Kidney (tissue), 14 donors: ENCODE results near the gene IFRD2. TPM values are rescaled to one million over a fixed set of nuclear protein-coding genes. Genes with fewer than 3 reads are reported as not detected.
A peak's percentile ranks its signal among the peaks of the same experiment; 100 is the strongest.

Source experiments
- DNase-seq, 5 donors: peaks; one replicate each; pipeline ENCODE4 v3.0.0-alpha.2; 2013 to 2020
- FAIRE-seq: peaks from 2 replicates; lab custom pipeline; 2012; peaks lifted over from hg19 to GRCh38; lab: Jason Lieb, UNC
- H3K27ac ChIP-seq, 2 donors: one replicate each; pipeline ENCODE4 v1.7.0; 2013; ENCODE audit warnings: low read depth in 2 of 2, low read length in 2 of 2, inconsistent platforms in 1 of 2
- H3K27me3 ChIP-seq: one replicate; pipeline ENCODE4 v1.7.1; 2013; ENCODE audit warnings: low read length, inconsistent platforms; ENCODE audit not compliant: control insufficient read depth, insufficient read depth
- H3K36me3 ChIP-seq, 3 donors: one replicate each; pipeline versions ENCODE4 v1.7.0 to v1.7.1; 2013; ENCODE audit warnings: low read length in 3 of 3, control low read depth in 1 of 3, inconsistent platforms in 1 of 3; ENCODE audit not compliant: insufficient read depth in 3 of 3, control insufficient read depth in 2 of 3
- H3K4me1 ChIP-seq, 3 donors: one replicate each; pipeline versions ENCODE4 v1.7.0 to v1.7.1; 2013; ENCODE audit warnings: low read length in 3 of 3, inconsistent platforms in 1 of 3, low read depth in 1 of 3; ENCODE audit not compliant: control insufficient read depth in 2 of 3, insufficient read depth in 2 of 3
- H3K4me3 ChIP-seq, 3 donors: one replicate each; pipeline versions ENCODE4 v1.7.0 to v1.8.1; 2013; ENCODE audit warnings: low read length in 3 of 3, control low read depth in 1 of 3, inconsistent platforms in 1 of 3
- H3K9ac ChIP-seq, 3 donors: one replicate each; pipeline versions ENCODE4 v1.7.0 to v1.7.1; 2013; ENCODE audit warnings: low read length in 3 of 3, control low read depth in 1 of 3, inconsistent platforms in 1 of 3
- H3K9me3 ChIP-seq, 3 donors: one replicate each; pipeline versions ENCODE4 v1.7.0 to v1.7.1; 2013; ENCODE audit warnings: low read length in 3 of 3, control low read depth in 1 of 3, inconsistent platforms in 1 of 3; ENCODE audit not compliant: control insufficient read depth in 2 of 3, insufficient read depth in 1 of 3
- intact Hi-C: fragments of 100-400 bp; cut with DNase I; formaldehyde crosslinking; loops from one replicate; pipeline ENCODE4 v1.11.1; 2022
- polyA plus RNA-seq: library from polyadenylated mRNA; stranded (reverse); fragments of 350-450 nt; fragmentation: Illumina TruSeq; extraction: RNeasy Lipid Tissue Mini Kit (QIAGEN cat#74804); gene quantifications from one replicate; pipeline ENCODE4 v1.2.3, GENCODE V29; 2014; ENCODE audit warnings: low read depth, low replicate concordance; ENCODE audit not compliant: insufficient read depth
- total RNA-seq: library from RNA; stranded (reverse); fragmentation: NEBNext Ultra II Directional; extraction: Animal tissue kit (Norgen Biotek cat#: 25700); gene quantifications from one replicate; pipeline ENCODE4 v1.2.1, GENCODE V29; 2021
- TF ChIP-seq, protein P1 (sequence below): IDR thresholded peaks from 3 replicates; pipeline ENCODE4 v1.5.1; 2012; ENCODE audit warnings: mild to moderate bottlenecking, moderate library complexity, borderline replicate concordance; ENCODE audit not compliant: insufficient read depth; ENCODE audit errors: extremely low read depth
- donor health status: control.
- donor health status: control.
- donor health status: control.
- donor health status: control.
- donor health status: control.
- donor health status: DM: yes; HTN: yes; CAD: no.
- donor health status: Normal renal cell carcinoma (clear cell type).

Gene IFRD2
- total and polyA plus RNA-seq, 2 donors from 2014 or later = 54.1 to 78.1 TPM

- intact Hi-C loops = loop anchor here (5.0 kb wide), 1 partner anchor 43 kb away; no protein-coding TSS in a partner anchor
Measured at GRCh38 chr3:50270422-50271224, 21.6 kb downstream of the IFRD2 start.

GRCh38 chr3:50269977-50270413 is 22.2 kb downstream of the IFRD2 start:
- TF ChIP-seq, protein P1, sequence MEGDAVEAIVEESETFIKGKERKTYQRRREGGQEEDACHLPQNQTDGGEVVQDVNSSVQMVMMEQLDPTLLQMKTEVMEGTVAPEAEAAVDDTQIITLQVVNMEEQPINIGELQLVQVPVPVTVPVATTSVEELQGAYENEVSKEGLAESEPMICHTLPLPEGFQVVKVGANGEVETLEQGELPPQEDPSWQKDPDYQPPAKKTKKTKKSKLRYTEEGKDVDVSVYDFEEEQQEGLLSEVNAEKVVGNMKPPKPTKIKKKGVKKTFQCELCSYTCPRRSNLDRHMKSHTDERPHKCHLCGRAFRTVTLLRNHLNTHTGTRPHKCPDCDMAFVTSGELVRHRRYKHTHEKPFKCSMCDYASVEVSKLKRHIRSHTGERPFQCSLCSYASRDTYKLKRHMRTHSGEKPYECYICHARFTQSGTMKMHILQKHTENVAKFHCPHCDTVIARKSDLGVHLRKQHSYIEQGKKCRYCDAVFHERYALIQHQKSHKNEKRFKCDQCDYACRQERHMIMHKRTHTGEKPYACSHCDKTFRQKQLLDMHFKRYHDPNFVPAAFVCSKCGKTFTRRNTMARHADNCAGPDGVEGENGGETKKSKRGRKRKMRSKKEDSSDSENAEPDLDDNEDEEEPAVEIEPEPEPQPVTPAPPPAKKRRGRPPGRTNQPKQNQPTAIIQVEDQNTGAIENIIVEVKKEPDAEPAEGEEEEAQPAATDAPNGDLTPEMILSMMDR = no peak
- Histone ChIP-seq H3K27me3 (peaks cover 6% of the 10 kb centered on the region), H3K36me3 (no peaks in the 10 kb centered on the region), H3K4me1 (peaks cover 0 to 58% (median 42%) of the 10 kb centered on the region in 3 donors), H3K27ac (peak overlapping the region; percentile 91 to 94), H3K4me3 (peak overlapping the region in 2 of 3 donors; percentile 73 to 84), H3K9ac (peak overlapping the region in 1 of 3 donors; percentile 95), H3K9me3 (no peaks in the 10 kb centered on the region)
- no peak for FAIRE-seq
- intact Hi-C loops = loop anchor here (5.0 kb wide), 1 partner anchor 43 kb away; no protein-coding TSS in a partner anchor
- DNase-seq = peak in 1 of 5 donors; percentile 13

More at GRCh38 chr3:50270422-50271224, 21.6 kb downstream of the IFRD2 start:
- DNase-seq (no peak), FAIRE-seq (no peak)
- TF ChIP-seq, protein P1 = no peak
- H3K9me3 ChIP-seq = no peaks in the 10 kb centered on the region
- peak overlapping the region; percentile 91 to 94 for H3K27ac ChIP-seq
- peaks cover 0 to 51% (median 36%) of the 10 kb centered on the region in 3 donors for H3K4me1 ChIP-seq
- H3K9ac ChIP-seq = peak overlapping the region in 1 of 3 donors; percentile 95
- H3K36me3 ChIP-seq = no peaks in the 10 kb centered on the region
- H3K27me3 ChIP-seq = peaks cover 8% of the 10 kb centered on the region
- peak overlapping the region in 2 of 3 donors; percentile 73 to 84 for H3K4me3 ChIP-seq

- DNase-seq = peak in 1 of 5 donors; percentile 24
- Histone ChIP-seq H3K9me3 (no peaks in the 10 kb centered on the region), H3K27me3 (peaks cover 4% of the 10 kb centered on the region), H3K4me3 (peak overlapping the region; percentile 44 to 84 (median 73)), H3K36me3 (no peaks in the 10 kb centered on the region), H3K27ac (peak overlapping the region; percentile 91 to 94), H3K4me1 (peaks cover 0 to 60% (median 45%) of the 10 kb centered on the region in 3 donors), H3K9ac (peak overlapping the region; percentile 40 to 95 (median 63))
- FAIRE-seq = no peak
- intact Hi-C loops = no loop called here
- TF ChIP-seq, protein P1 = no peak
Measured at GRCh38 chr3:50269460-50269859, 22.8 kb downstream of the IFRD2 start.
